Measurements from ENCODE around the gene ITLN2.

DNA sequence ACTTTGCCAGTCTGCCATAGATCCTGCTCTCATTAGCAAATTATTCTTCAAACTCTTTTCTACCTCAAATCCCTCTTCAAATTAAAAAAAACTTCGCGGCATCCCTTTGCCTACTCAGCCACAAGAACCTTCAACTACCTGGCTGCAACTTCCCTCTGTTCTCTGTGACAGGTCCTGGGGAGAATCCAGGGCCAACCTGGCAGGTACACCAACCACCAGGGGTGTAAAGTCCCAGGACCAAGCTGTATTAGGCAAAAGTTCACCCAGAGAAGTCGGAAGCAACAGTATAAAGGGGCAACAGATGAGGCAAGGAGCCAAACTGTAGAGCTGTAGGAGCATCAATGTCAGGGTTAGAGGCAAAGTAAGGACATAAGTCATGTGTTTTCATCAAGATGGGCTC is 18.3 kb upstream of the ITLN2 start:
- TF ChIP-seq, protein P1, sequence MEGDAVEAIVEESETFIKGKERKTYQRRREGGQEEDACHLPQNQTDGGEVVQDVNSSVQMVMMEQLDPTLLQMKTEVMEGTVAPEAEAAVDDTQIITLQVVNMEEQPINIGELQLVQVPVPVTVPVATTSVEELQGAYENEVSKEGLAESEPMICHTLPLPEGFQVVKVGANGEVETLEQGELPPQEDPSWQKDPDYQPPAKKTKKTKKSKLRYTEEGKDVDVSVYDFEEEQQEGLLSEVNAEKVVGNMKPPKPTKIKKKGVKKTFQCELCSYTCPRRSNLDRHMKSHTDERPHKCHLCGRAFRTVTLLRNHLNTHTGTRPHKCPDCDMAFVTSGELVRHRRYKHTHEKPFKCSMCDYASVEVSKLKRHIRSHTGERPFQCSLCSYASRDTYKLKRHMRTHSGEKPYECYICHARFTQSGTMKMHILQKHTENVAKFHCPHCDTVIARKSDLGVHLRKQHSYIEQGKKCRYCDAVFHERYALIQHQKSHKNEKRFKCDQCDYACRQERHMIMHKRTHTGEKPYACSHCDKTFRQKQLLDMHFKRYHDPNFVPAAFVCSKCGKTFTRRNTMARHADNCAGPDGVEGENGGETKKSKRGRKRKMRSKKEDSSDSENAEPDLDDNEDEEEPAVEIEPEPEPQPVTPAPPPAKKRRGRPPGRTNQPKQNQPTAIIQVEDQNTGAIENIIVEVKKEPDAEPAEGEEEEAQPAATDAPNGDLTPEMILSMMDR (IDR thresholded peaks at IDR 0.05; ENCODE audit: low read depth, low read length) = no peak
- TF ChIP-seq EZH2phosphoT487 (IDR thresholded peaks at IDR 0.05; ENCODE audit: low read depth) = no peak
